BE2C (cell line): ENCODE results near the gene IDE.
"Not testable (repeated sequence)": the region's sequence is repeated elsewhere in the genome, so short reads cannot be mapped to it uniquely, and the experiment has no call there.

Experiments
- DNase-seq: peaks from one replicate; pipeline ENCODE4 v3.0.0-alpha.2; 2020
- H3K27me3 ChIP-seq: fragments of 250-450 bp; sonication (Bioruptor Pico); 2 replicates; pipeline ENCODE4 v1.5.1; 2020; ENCODE audit warnings: mild to moderate bottlenecking
- H3K36me3 ChIP-seq: fragments of 250-450 bp; sonication (Bioruptor Pico); 2 replicates; pipeline ENCODE4 v1.5.1; 2020; ENCODE audit warnings: mild to moderate bottlenecking
- H3K4me1 ChIP-seq: fragments of 250-450 bp; sonication (Bioruptor Pico); 2 replicates; pipeline ENCODE4 v1.5.1; 2020
- H3K4me3 ChIP-seq: 2 replicates; pipeline ENCODE4 v1.5.1; 2011; ENCODE audit warnings: low read depth, low read length
- H3K9me3 ChIP-seq: fragments of 250-450 bp; sonication (Bioruptor Pico); 2 replicates; pipeline ENCODE4 v1.5.1; 2020
- CTCF ChIP-seq: IDR thresholded peaks from 2 replicates; pipeline ENCODE4 v1.5.1; 2012; ENCODE audit warnings: mild to moderate bottlenecking, low read depth, low read length

IDE gene

GRCh38 chr10:92450896-92451295, 123.0 kb downstream of the IDE start:
- Histone ChIP-seq H3K36me3 (peaks cover 17% of the 10 kb centered on the region), H3K27me3 (no peaks in the 10 kb centered on the region), H3K9me3 (no peaks in the 10 kb centered on the region), H3K4me3 (no peak overlapping the region), H3K4me1 (no peaks in the 10 kb centered on the region)
- TF ChIP-seq CTCF: no peak
- no peak for DNase-seq

GRCh38 chr10:92440578-92440977, 133.3 kb downstream of the IDE start:
- no peaks in the 10 kb centered on the region for H3K4me1 ChIP-seq
- no peaks in the 10 kb centered on the region for H3K27me3 ChIP-seq
- TF ChIP-seq CTCF: no peak
- H3K9me3 ChIP-seq: no peaks in the 10 kb centered on the region
- H3K4me3 ChIP-seq: no peak overlapping the region
- no peak for DNase-seq
- no peaks in the 10 kb centered on the region for H3K36me3 ChIP-seq

- H3K4me1 ChIP-seq: no peaks in the 10 kb centered on the region
- H3K9me3 ChIP-seq: no peaks in the 10 kb centered on the region
- H3K4me3 ChIP-seq: no peak overlapping the region
- H3K36me3 ChIP-seq: no peaks in the 10 kb centered on the region
- no peaks in the 10 kb centered on the region for H3K27me3 ChIP-seq
- no peak for DNase-seq
- TF ChIP-seq CTCF: no peak
These were observed 135.7 kb downstream of the IDE start for GRCh38 chr10:92438220-92438619.

GRCh38 chr10:92436611-92437010, 137.3 kb downstream of the IDE start:
- no peak overlapping the region for H3K4me3 ChIP-seq
- H3K27me3 ChIP-seq: no peaks in the 10 kb centered on the region
- H3K9me3 ChIP-seq: no peaks in the 10 kb centered on the region
- no peaks in the 10 kb centered on the region for H3K36me3 ChIP-seq
- DNase-seq: no peak
- no peaks in the 10 kb centered on the region for H3K4me1 ChIP-seq
- no peak for TF ChIP-seq CTCF

GRCh38 chr10:92436065-92436464, 137.8 kb downstream of the IDE start:
- not testable (repeated sequence) for H3K4me3 ChIP-seq, H3K36me3 ChIP-seq, H3K9me3 ChIP-seq, DNase-seq, H3K4me1 ChIP-seq, H3K27me3 ChIP-seq

- H3K9me3 ChIP-seq: no peaks in the 10 kb centered on the region
- H3K36me3 ChIP-seq: no peaks in the 10 kb centered on the region
- DNase-seq: no peak
- TF ChIP-seq CTCF: no peak
- H3K4me1 ChIP-seq: peaks cover 6% of the 10 kb centered on the region
- no peaks in the 10 kb centered on the region for H3K27me3 ChIP-seq
- H3K4me3 ChIP-seq: no peak overlapping the region
These were observed 139.5 kb downstream of the IDE start for GRCh38 chr10:92434385-92434784.

GRCh38 chr10:92432596-92432995, 141.3 kb downstream of the IDE start:
- Histone ChIP-seq H3K9me3 (no peaks in the 10 kb centered on the region), H3K4me3 (no peak overlapping the region), H3K27me3 (no peaks in the 10 kb centered on the region), H3K4me1 (peaks cover 6% of the 10 kb centered on the region), H3K36me3 (no peaks in the 10 kb centered on the region)
- no peak for DNase-seq
- TF ChIP-seq CTCF: no peak
